ENCODE measurements around the gene PM20D2. TPM values are rescaled to one million over a fixed set of nuclear protein-coding genes. Genes with fewer than 3 reads are reported as not detected.
A peak's percentile ranks its signal among the peaks of the same experiment; 100 is the strongest.

The PM20D2 gene
- total and polyA plus RNA-seq, 2 of the 13 experiments (the other 11 are each of a cell fraction or from before 2014, with no cell fraction given): 13.3 to 26.3 TPM

- H4K20me1 ChIP-seq (ENCODE audit: insufficient read depth, low read length): no peaks in the 10 kb centered on the region
- H2AFZ ChIP-seq (ENCODE audit: low read length): no peak overlapping the region
- POLR2A ChIA-PET: no interaction called here
- peak; percentile 82 for FAIRE-seq
- no TSS peak for BruUV-seq (replicated peaks)
- H3K27ac ChIP-seq (ENCODE audit: extremely low read length, insufficient read depth, low read length): no peak overlapping the region
- no peaks in the 10 kb centered on the region for H3K79me2 ChIP-seq (ENCODE audit: insufficient read depth, low read length)
- no peak overlapping the region for H3K4me2 ChIP-seq (ENCODE audit: low read depth, low read length)
- H3K36me3 ChIP-seq (replicated peaks in 1 of 2; ENCODE audit: control insufficient read depth in 1 of 2, insufficient read depth in 2 of 2, low read length in 2 of 2): no peaks in the 10 kb centered on the region
- CTCF ChIA-PET (ENCODE audit: low intra/inter-chr PET ratio, low total read pairs): interaction anchor here (1.5 to 2.4 kb wide), 2 partner anchors 120 to 139 kb away, joined by 5 to 32 read pairs; no protein-coding TSS in a partner anchor
- no peaks in the 10 kb centered on the region for H3K9me3 ChIP-seq (ENCODE audit: low read length)
- ATAC-seq: peak; percentile 67
- DNase-seq (ENCODE audit: low spot score): peak; percentile 53
- no peak overlapping the region for H3K9ac ChIP-seq (ENCODE audit: insufficient read depth, low read depth, low read length)
- intact Hi-C loops (cut with micrococcal nuclease; ENCODE audit: unreplicated experiment) (loop anchor here (1.0 to 2.0 kb wide), 2 partner anchors 120 to 140 kb away; no protein-coding TSS in a partner anchor), in situ Hi-C loops (cut with HindIII; ENCODE audit: extremely low pct_ligation_motif_present, low pct_unique_long_range_greater_than_20kb) (loop anchor here (5.0 kb wide), 1 partner anchor 120 kb away; no protein-coding TSS in a partner anchor)
- TF ChIP-seq ZNF891 (CRISPR knock-in tag; IDR thresholded peaks at IDR 0.05): no peak
- TF ChIP-seq CTCF (CRISPR knock-in tag; IDR thresholded peaks at IDR 0.05): peak; percentile 78
- TF ChIP-seq SMC3 (IDR thresholded peaks at IDR 0.05; ENCODE audit: low read length): peak; percentile 82
- peak; percentile 54; the same call in 1 of the 2 replicates for TF ChIP-seq RAD21 (CRISPR knock-in tag; IDR thresholded peaks at IDR 0.05)
- TF ChIP-seq MTA3 (CRISPR knock-in tag; IDR thresholded peaks at IDR 0.05): no peak
- TF ChIP-seq ARID3A (IDR thresholded peaks at IDR 0.05; ENCODE audit: low read depth, low read length): peak; percentile 53; the same call in 1 of the 2 replicates
- peak; percentile 84 for TF ChIP-seq STAG1 (CRISPR knock-in tag; IDR thresholded peaks at IDR 0.05)
- TF ChIP-seq ZNF609 (CRISPR knock-in tag; IDR thresholded peaks at IDR 0.05; ENCODE audit: borderline replicate concordance): no peak
- no peak overlapping the region for H3K4me3 ChIP-seq (replicated peaks in 1 of 3; ENCODE audit: insufficient read depth in 1 of 3, low read depth in 2 of 3, low read length in 3 of 3)
- H3K27me3 ChIP-seq (ENCODE audit: control insufficient read depth in 1 of 2, insufficient read depth in 2 of 2, low read length in 2 of 2): no peaks in the 10 kb centered on the region
- H3K4me1 ChIP-seq (ENCODE audit: insufficient read depth, low read length): peaks cover 25% of the 10 kb centered on the region
Measured at GRCh38 chr6:89122625-89123024, 23.2 kb upstream of the PM20D2 start.

All from HepG2 (cell line).